Thoracic aorta (tissue), 2 donors: ENCODE measurements around the gene ATXN1. TPM values are rescaled to one million over a fixed set of nuclear protein-coding genes. Genes with fewer than 3 reads are reported as not detected.

ENCODE experiments used
- ATAC-seq: fragments of 150-250 bp; one replicate; pipeline ENCODE4 v1.8.0; 2017; ENCODE audit warnings: low read depth; ENCODE audit not compliant: insufficient number of reproducible peaks, low FRiP score
- DNase-seq: peaks from one replicate; pipeline ENCODE4 v3.0.0-alpha.2; 2020; ENCODE audit warnings: low spot score
- H3K27ac ChIP-seq, 2 donors: fragments of 200-600 bp; sonication (generic); 1 replicate in 1 of 2; 2 replicates in 1 of 2; pipeline ENCODE4 v1.5.1; 2016; ENCODE audit warnings: mild to moderate bottlenecking in 2 of 2, moderate library complexity in 2 of 2
- H3K27me3 ChIP-seq: fragments of 200-600 bp; sonication (generic); replicated peaks from 2 replicates; pipeline ENCODE4 v1.6.0; 2016; ENCODE audit warnings: mild to moderate bottlenecking; ENCODE audit not compliant: insufficient read depth
- H3K36me3 ChIP-seq: fragments of 200-600 bp; sonication (generic); one replicate; pipeline ENCODE4 v1.5.1; 2016
- H3K4me1 ChIP-seq, 2 donors: fragments of 200-600 bp; sonication (generic); 1 replicate in 1 of 2; 2 replicates in 1 of 2; pipeline versions ENCODE4 v1.5.1 to v1.6.0; 2016; ENCODE audit warnings: low read depth in 2 of 2, mild to moderate bottlenecking in 1 of 2; ENCODE audit not compliant: control insufficient read depth in 1 of 2
- H3K4me3 ChIP-seq: fragments of 200-600 bp; sonication (generic); 2 replicates; pipeline ENCODE4 v1.5.1; 2016; ENCODE audit warnings: mild to moderate bottlenecking
- H3K9me3 ChIP-seq: fragments of 200-600 bp; sonication (generic); 2 replicates; pipeline ENCODE4 v1.5.1; 2016
- total RNA-seq, 2 donors: library from RNA; depleted of rRNA; stranded (reverse); fragments of >200 nt; gene quantifications; one replicate each; pipeline versions ENCODE4 v1.1.0 to v1.2.3, GENCODE V29; 2016
- TF ChIP-seq, protein P1 (sequence below): fragments of 200-600 bp; sonication (generic); IDR thresholded peaks from one replicate; pipeline ENCODE4 v1.5.1; 2019; ENCODE audit warnings: antibody characterized with exemption

The ATXN1 gene
- total RNA-seq, 2 donors from 2014 or later: 59.8 to 62.4 TPM

DNA sequence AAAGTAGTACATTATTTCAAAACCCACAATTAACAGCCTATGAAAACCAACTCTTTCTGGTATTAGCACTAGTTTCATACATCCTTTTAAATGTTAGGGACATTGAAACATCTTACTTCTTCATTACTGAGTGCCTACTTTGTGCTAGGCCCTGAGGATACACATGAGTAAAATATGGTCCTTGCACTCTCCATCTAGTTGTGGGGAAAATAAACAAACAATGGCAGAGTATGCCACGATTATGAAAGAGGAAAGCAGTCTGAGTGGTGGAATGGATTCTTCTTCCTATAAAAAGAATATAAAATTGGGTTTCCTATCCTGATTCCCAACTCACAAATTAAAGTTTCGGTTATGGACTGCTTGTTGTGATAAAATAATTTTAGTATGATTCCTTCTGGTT is 84.9 kb downstream of the ATXN1 start:
- no peak for ATAC-seq
- TF ChIP-seq, protein P1, sequence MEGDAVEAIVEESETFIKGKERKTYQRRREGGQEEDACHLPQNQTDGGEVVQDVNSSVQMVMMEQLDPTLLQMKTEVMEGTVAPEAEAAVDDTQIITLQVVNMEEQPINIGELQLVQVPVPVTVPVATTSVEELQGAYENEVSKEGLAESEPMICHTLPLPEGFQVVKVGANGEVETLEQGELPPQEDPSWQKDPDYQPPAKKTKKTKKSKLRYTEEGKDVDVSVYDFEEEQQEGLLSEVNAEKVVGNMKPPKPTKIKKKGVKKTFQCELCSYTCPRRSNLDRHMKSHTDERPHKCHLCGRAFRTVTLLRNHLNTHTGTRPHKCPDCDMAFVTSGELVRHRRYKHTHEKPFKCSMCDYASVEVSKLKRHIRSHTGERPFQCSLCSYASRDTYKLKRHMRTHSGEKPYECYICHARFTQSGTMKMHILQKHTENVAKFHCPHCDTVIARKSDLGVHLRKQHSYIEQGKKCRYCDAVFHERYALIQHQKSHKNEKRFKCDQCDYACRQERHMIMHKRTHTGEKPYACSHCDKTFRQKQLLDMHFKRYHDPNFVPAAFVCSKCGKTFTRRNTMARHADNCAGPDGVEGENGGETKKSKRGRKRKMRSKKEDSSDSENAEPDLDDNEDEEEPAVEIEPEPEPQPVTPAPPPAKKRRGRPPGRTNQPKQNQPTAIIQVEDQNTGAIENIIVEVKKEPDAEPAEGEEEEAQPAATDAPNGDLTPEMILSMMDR: no peak
- H3K27me3 ChIP-seq: no peaks in the 10 kb centered on the region
- H3K27ac ChIP-seq: no peak overlapping the region
- no peak overlapping the region for H3K4me3 ChIP-seq
- no peak for DNase-seq
- H3K4me1 ChIP-seq: peaks cover 24 to 56% of the 10 kb centered on the region in 2 donors
- no peaks in the 10 kb centered on the region for H3K9me3 ChIP-seq
- H3K36me3 ChIP-seq: no peaks in the 10 kb centered on the region

DNA sequence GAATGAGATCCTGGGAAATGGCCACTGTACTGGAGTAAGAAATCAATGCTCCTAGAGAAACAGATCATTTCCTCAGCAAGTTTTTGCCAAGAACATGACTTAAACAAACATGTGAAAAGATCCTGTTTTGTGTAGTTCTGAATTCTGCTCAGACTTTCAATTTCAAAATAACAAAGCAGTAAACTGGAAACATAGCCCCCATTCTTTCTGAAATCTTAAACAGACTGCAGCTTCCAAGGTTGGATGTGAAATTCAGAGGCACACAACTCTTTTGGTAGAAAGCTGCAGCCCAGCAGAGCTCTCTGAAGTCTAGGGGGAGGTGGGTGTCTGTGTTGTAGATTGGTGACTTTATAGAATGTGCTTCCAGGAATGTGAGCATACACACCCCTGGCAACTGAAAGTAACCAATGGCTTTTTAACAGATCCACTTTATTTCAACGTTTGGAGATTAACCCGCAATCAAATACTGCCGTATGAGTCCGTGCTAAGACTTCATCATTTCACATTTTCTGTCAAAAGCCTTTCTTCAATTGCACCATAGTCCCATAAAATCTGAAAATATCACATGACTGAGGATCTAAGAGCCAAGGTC is 86.4 kb downstream of the ATXN1 start:
- Histone ChIP-seq H3K9me3 (no peaks in the 10 kb centered on the region), H3K36me3 (no peaks in the 10 kb centered on the region), H3K4me3 (no peak overlapping the region), H3K27ac (no peak overlapping the region), H3K4me1 (peaks cover 38 to 65% of the 10 kb centered on the region in 2 donors), H3K27me3 (no peaks in the 10 kb centered on the region)
- DNase-seq (no peak), ATAC-seq (no peak)
- TF ChIP-seq, protein P1: no peak

DNA sequence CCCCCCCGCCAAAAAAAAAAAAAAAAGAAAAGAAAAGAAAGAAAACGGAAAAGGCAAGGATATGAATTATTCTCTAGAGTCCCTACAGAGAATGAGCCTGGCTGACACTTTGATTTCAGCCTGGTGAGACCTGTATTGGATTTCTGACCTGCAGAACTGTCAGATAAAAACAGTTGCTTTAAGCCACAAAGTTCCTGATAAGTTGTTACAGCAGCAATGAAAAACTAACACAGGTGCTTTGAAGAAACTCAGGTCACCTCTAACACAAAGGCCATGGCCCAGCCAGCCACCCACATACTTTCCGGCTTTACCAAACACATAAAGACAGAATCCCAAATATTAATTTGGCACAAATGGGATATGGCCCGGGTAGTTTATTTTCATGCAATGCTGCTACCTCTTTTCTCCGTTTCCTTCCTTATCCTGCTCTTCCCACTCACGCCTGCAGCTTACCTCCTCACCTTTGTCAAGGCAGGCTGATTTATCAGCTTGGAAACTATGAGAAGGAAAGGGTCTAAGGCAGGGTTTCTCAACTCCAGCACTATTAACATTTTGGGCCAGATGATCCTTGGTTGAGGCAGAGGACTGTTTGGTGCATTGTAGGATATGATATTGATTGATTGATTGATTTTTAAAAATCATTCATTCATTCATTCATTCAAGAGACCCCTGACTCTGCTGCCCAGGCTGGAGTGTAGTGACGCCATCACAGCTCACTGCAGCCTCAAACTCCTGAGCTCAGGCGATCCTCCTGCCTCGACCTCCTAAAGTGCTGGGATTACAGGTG is 88.1 kb downstream of the ATXN1 start:
- no peak for DNase-seq
- H3K36me3 ChIP-seq: no peaks in the 10 kb centered on the region
- no peak overlapping the region for H3K27ac ChIP-seq
- H3K27me3 ChIP-seq: no peaks in the 10 kb centered on the region
- no peak for ATAC-seq
- TF ChIP-seq, protein P1: no peak
- no peaks in the 10 kb centered on the region for H3K9me3 ChIP-seq
- H3K4me1 ChIP-seq: peaks cover 42 to 75% of the 10 kb centered on the region in 2 donors
- H3K4me3 ChIP-seq: no peak overlapping the region

DNA sequence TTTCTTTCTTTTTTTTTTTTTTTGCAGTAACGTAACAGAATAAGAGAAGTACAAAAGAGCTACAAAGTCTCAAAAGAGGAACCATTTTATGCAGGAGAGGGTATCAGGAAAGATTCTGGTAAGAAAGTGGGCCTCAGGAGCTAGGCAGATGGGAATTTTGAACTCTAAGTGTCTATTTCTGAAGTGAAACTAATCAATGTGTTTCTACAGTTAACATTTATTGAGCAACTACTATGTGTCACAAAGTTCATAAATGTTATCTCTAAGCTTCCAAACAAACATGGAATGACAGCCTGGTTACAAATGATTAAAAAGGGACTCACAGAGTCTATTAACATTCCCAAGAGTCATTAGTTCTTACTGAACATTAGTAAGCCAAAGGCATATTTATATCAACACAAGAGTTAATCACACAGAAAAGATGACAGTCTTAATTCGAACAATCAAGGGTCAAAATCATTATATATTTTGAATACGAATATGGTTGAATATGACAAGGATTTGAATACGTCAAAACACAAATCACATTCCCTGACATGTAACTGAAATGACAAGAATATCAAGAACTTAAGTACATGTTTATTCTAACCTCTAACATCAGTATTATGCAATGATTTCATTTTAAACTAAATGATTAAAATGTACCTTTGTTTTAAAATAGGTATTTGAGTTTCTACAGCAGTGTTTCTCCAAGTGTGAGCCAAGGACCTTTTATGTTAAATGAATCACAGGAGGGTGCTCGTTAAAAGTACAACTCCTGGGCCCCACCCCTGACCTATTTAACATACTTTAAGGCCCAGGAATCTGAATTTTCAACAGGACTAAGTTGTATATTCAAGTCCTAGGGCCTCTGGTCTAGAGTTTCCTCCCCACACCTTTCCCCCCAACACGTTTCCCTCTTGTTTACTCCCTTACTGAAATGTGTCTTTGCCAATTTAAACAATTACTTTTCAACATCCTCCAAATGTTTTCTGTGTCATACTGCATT is 89.7 kb downstream of the ATXN1 start:
- ATAC-seq (no peak), DNase-seq (no peak)
- Histone ChIP-seq H3K9me3 (no peaks in the 10 kb centered on the region), H3K4me3 (no peak overlapping the region), H3K27ac (no peak overlapping the region), H3K36me3 (no peaks in the 10 kb centered on the region), H3K27me3 (no peaks in the 10 kb centered on the region), H3K4me1 (peaks cover 38 to 70% of the 10 kb centered on the region in 2 donors)
- TF ChIP-seq, protein P1: no peak
